DND-41 (cell line): ENCODE data around the gene CNTNAP5.

ENCODE experiments used
- ATAC-seq: fragments of 200-7000 bp; cut with Tn5 transposase; 3 replicates; pipeline ENCODE4 v1.9.1; 2021; ENCODE audit warnings: low read depth; ENCODE audit not compliant: insufficient read depth
- DNase-seq: peaks from one replicate; pipeline ENCODE4 v3.0.0-alpha.2; 2020
- H2AFZ ChIP-seq: 2 replicates; pipeline ENCODE4 v1.6.0; 2012; ENCODE audit warnings: low read depth, low read length
- H3K27ac ChIP-seq: 2 replicates; pipeline ENCODE4 v1.5.1; 2012; ENCODE audit warnings: low read length, inconsistent platforms
- H3K27me3 ChIP-seq: fragments of 200-600 bp; sonication (generic); 2 replicates; pipeline ENCODE4 v1.6.0; 2012; ENCODE audit warnings: low read length, mild to moderate bottlenecking, inconsistent platforms; ENCODE audit not compliant: insufficient read depth, poor library complexity
- H3K36me3 ChIP-seq: 2 replicates; pipeline ENCODE4 v1.5.1; 2012; ENCODE audit warnings: low read length, inconsistent platforms; ENCODE audit not compliant: insufficient read depth
- H3K4me1 ChIP-seq: 2 replicates; pipeline ENCODE4 v1.5.1; 2012; ENCODE audit warnings: mild to moderate bottlenecking, low read length; ENCODE audit not compliant: insufficient read depth
- H3K4me2 ChIP-seq: 2 replicates; pipeline ENCODE4 v1.6.0; 2012; ENCODE audit warnings: mild to moderate bottlenecking, moderate library complexity, low read length, inconsistent platforms; ENCODE audit not compliant: insufficient read depth
- H3K4me3 ChIP-seq, 2 experiments: fragments of 200-600 bp in 1 of 2; shearing (Covaris generic) in 1 of 2; 2 replicates each; pipeline ENCODE4 v1.5.1; 2012 to 2016; ENCODE audit warnings: inconsistent platforms in 2 of 2, low read length in 2 of 2, mild to moderate bottlenecking in 2 of 2, low read depth in 1 of 2, moderate library complexity in 1 of 2
- H3K79me2 ChIP-seq: 2 replicates; pipeline ENCODE4 v1.6.0; 2012; ENCODE audit warnings: low read length, inconsistent platforms; ENCODE audit not compliant: insufficient read depth
- H3K9ac ChIP-seq: 2 replicates; pipeline ENCODE4 v1.6.0; 2012; ENCODE audit warnings: low read depth, mild to moderate bottlenecking, inconsistent platforms, low read length, moderate library complexity
- H3K9me3 ChIP-seq: 2 replicates; pipeline ENCODE4 v1.5.1; 2012; ENCODE audit warnings: low read length, moderate library complexity, mild to moderate bottlenecking, inconsistent platforms; ENCODE audit not compliant: insufficient read depth, severe bottlenecking
- H4K20me1 ChIP-seq: 2 replicates; pipeline ENCODE4 v1.6.0; 2012; ENCODE audit warnings: low read length; ENCODE audit not compliant: insufficient read depth
- CTCF ChIP-seq: IDR thresholded peaks from 2 replicates; pipeline ENCODE4 v1.5.1; 2012; ENCODE audit warnings: borderline replicate concordance, low read length, moderate library complexity, mild to moderate bottlenecking; ENCODE audit not compliant: poor library complexity, severe bottlenecking; ENCODE audit errors: extremely low read depth
- EZH2 ChIP-seq: IDR thresholded peaks from 3 replicates; pipeline ENCODE4 v1.6.1; 2012; ENCODE audit warnings: borderline replicate concordance, low read depth, mild to moderate bottlenecking, moderate library complexity, low read length, inconsistent platforms; ENCODE audit not compliant: severe bottlenecking

CNTNAP5 gene

GRCh38 chr2:124837496-124837895, 812.4 kb downstream of the CNTNAP5 start:
- H3K9me3 ChIP-seq = no peaks in the 10 kb centered on the region
- ATAC-seq = no peak
- H2AFZ ChIP-seq = no peak overlapping the region
- no peaks in the 10 kb centered on the region for H3K36me3 ChIP-seq
- no peaks in the 10 kb centered on the region for H3K4me1 ChIP-seq
- H3K79me2 ChIP-seq = no peaks in the 10 kb centered on the region
- no peak overlapping the region for H3K27ac ChIP-seq
- no peak overlapping the region for H3K4me3 ChIP-seq
- H3K9ac ChIP-seq = no peak overlapping the region
- H3K27me3 ChIP-seq = no peaks in the 10 kb centered on the region
- H3K4me2 ChIP-seq = no peak overlapping the region
- DNase-seq = no peak
- TF ChIP-seq CTCF (no peak), EZH2 (no peak)
- H4K20me1 ChIP-seq = no peaks in the 10 kb centered on the region

- Histone ChIP-seq H3K9ac (no peak overlapping the region), H3K79me2 (no peaks in the 10 kb centered on the region), H3K27me3 (no peaks in the 10 kb centered on the region), H4K20me1 (no peaks in the 10 kb centered on the region), H3K4me2 (no peak overlapping the region), H3K27ac (no peak overlapping the region), H3K4me3 (no peak overlapping the region), H3K4me1 (no peaks in the 10 kb centered on the region), H2AFZ (no peak overlapping the region), H3K9me3 (no peaks in the 10 kb centered on the region), H3K36me3 (no peaks in the 10 kb centered on the region)
- ATAC-seq = no peak
- no peak for DNase-seq
- TF ChIP-seq EZH2 (no peak), CTCF (no peak)
These were observed 813.3 kb downstream of the CNTNAP5 start for GRCh38 chr2:124838406-124838805.

- TF ChIP-seq CTCF (no peak), EZH2 (no peak)
- ATAC-seq (no peak), DNase-seq (no peak)
- H2AFZ ChIP-seq = no peak overlapping the region
- H3K79me2 ChIP-seq = no peaks in the 10 kb centered on the region
- H3K27me3 ChIP-seq = no peaks in the 10 kb centered on the region
- no peaks in the 10 kb centered on the region for H3K9me3 ChIP-seq
- H3K9ac ChIP-seq = no peak overlapping the region
- no peak overlapping the region for H3K27ac ChIP-seq
- H3K4me2 ChIP-seq = no peak overlapping the region
- no peaks in the 10 kb centered on the region for H4K20me1 ChIP-seq
- H3K36me3 ChIP-seq = no peaks in the 10 kb centered on the region
- no peaks in the 10 kb centered on the region for H3K4me1 ChIP-seq
- H3K4me3 ChIP-seq = no peak overlapping the region
These were observed 842.2 kb downstream of the CNTNAP5 start for GRCh38 chr2:124867247-124867646.

GRCh38 chr2:124874219-124874618, 849.1 kb downstream of the CNTNAP5 start:
- DNase-seq (no peak), ATAC-seq (no peak)
- H3K36me3 ChIP-seq = no peaks in the 10 kb centered on the region
- H3K4me1 ChIP-seq = no peaks in the 10 kb centered on the region
- no peak overlapping the region for H3K4me3 ChIP-seq
- no peaks in the 10 kb centered on the region for H3K79me2 ChIP-seq
- no peak overlapping the region for H2AFZ ChIP-seq
- no peak overlapping the region for H3K27ac ChIP-seq
- no peak for TF ChIP-seq EZH2
- no peak for TF ChIP-seq CTCF
- H3K27me3 ChIP-seq = no peaks in the 10 kb centered on the region
- no peak overlapping the region for H3K4me2 ChIP-seq
- H3K9me3 ChIP-seq = no peaks in the 10 kb centered on the region
- H3K9ac ChIP-seq = no peak overlapping the region
- no peaks in the 10 kb centered on the region for H4K20me1 ChIP-seq
